A673 (cell line): ENCODE results near the gene REXO1. TPM values are rescaled to one million over a fixed set of nuclear protein-coding genes. Genes with fewer than 3 reads are reported as not detected.

Source experiments
- BruUV-seq: library from RNA; stranded (reverse); fragments of 400-500 nt; replicated peaks from 2 replicates; lab custom pipeline; 2021; lab: Mats Ljungman, UMichigan
- CTCF ChIA-PET: fragments of 300-600 bp; sonication (Branson Sonifier 250); formaldehyde crosslinking; loops from one replicate; lab custom pipeline; 2022; ENCODE audit warnings: antibody characterized with exemption; lab: Charles Lee
- POLR2A ChIA-PET: fragments of 300-600 bp; sonication (Branson Sonifier 250); formaldehyde crosslinking; loops from one replicate; lab custom pipeline; 2022; ENCODE audit warnings: antibody characterized with exemption; ENCODE audit not compliant: low non-redundant PET; lab: Charles Lee
- DNase-seq: peaks from one replicate; pipeline ENCODE4 v3.0.0-alpha.2; 2015; ENCODE audit warnings: low spot score
- H3K27ac ChIP-seq: fragments of 200-600 bp; sonication (generic); 2 replicates; pipeline ENCODE4 v1.5.1; 2016; ENCODE audit warnings: mixed run types, low read depth, mild to moderate bottlenecking, mixed read lengths, antibody characterized with exemption, low read length; ENCODE audit not compliant: poor library complexity, severe bottlenecking
- H3K27me3 ChIP-seq: fragments of 200-600 bp; sonication (generic); replicated peaks from 2 replicates; pipeline ENCODE4 v1.6.1; 2017; ENCODE audit warnings: mixed run types, low read depth, mild to moderate bottlenecking, mixed read lengths, antibody characterized with exemption, low read length; ENCODE audit not compliant: insufficient read depth, poor library complexity
- H3K36me3 ChIP-seq: fragments of 200-600 bp; sonication (generic); 2 replicates; pipeline ENCODE4 v1.6.1; 2016; ENCODE audit warnings: mixed run types, mild to moderate bottlenecking, mixed read lengths, antibody characterized with exemption, low read length; ENCODE audit not compliant: insufficient read depth, poor library complexity, severe bottlenecking
- H3K4me1 ChIP-seq: fragments of 200-600 bp; sonication (generic); 2 replicates; pipeline ENCODE4 v1.6.1; 2017; ENCODE audit warnings: mixed run types, mild to moderate bottlenecking, mixed read lengths, antibody characterized with exemption, low read length; ENCODE audit not compliant: insufficient read depth, poor library complexity, severe bottlenecking
- H3K4me3 ChIP-seq: fragments of 200-600 bp; sonication (generic); 2 replicates; pipeline ENCODE4 v1.5.1; 2016; ENCODE audit warnings: low read depth, mixed run types, mild to moderate bottlenecking, mixed read lengths, low read length; ENCODE audit not compliant: poor library complexity, severe bottlenecking
- H3K9me3 ChIP-seq: fragments of 200-600 bp; sonication (generic); 2 replicates; pipeline ENCODE4 v1.6.1; 2016; ENCODE audit warnings: mixed run types, low read depth, mild to moderate bottlenecking, mixed read lengths, antibody characterized with exemption, low read length; ENCODE audit not compliant: poor library complexity, severe bottlenecking
- CTCF ChIP-seq: fragments of 300-800, 200-600 bp; sonication (generic); conservative IDR thresholded peaks from 2 replicates; pipeline ENCODE4 v1.5.1; 2017; ENCODE audit warnings: low read depth, mild to moderate bottlenecking, antibody characterized with exemption, low read length, moderate library complexity, mixed read lengths
- EZH2 ChIP-seq: fragments of 200-600 bp; sonication (generic); IDR thresholded peaks from 2 replicates; pipeline ENCODE4 v1.6.1; 2017; ENCODE audit warnings: borderline replicate concordance, low read depth, mild to moderate bottlenecking, mixed read lengths, antibody characterized with exemption, low read length; ENCODE audit not compliant: poor library complexity, severe bottlenecking
- intact Hi-C: fragments of 100-400 bp; cut with micrococcal nuclease; formaldehyde crosslinking; loops from one replicate; pipeline ENCODE4 v1.10.0; 2022; ENCODE audit not compliant: unreplicated experiment
- total RNA-seq: library from RNA; stranded (reverse); gene quantifications from 2 replicates; pipeline ENCODE4 v1.2.3, GENCODE V29; 2021

Gene REXO1
- total RNA-seq, 1 experiment from 2014 or later, result 53.0 TPM

GRCh38 chr19:1776606-1777147 lies 71.6 kb downstream of the REXO1 start:
- no peak overlapping the region for H3K4me3 ChIP-seq
- TF ChIP-seq CTCF (no peak), EZH2 (no peak)
- no peak for DNase-seq
- H3K9me3 ChIP-seq, result peaks cover 9% of the 10 kb centered on the region
- ChIA-PET CTCF (no interaction called here), POLR2A (no interaction called here)
- peaks cover 70% of the 10 kb centered on the region for H3K27me3 ChIP-seq
- intact Hi-C loops, result no loop called here
- no peaks in the 10 kb centered on the region for H3K36me3 ChIP-seq
- peaks cover 6% of the 10 kb centered on the region for H3K4me1 ChIP-seq
- no TSS peak for BruUV-seq
- no peak overlapping the region for H3K27ac ChIP-seq

GRCh38 chr19:1775951-1776605 lies 72.2 kb downstream of the REXO1 start:
- CTCF ChIA-PET, result interaction anchor here (0.6 kb wide), 1 partner anchor 14 kb away, joined by 5 read pairs; no protein-coding TSS in a partner anchor
- intact Hi-C loops, result no loop called here
- POLR2A ChIA-PET, result no interaction called here
- Histone ChIP-seq H3K36me3 (no peaks in the 10 kb centered on the region), H3K4me1 (peaks cover 6% of the 10 kb centered on the region), H3K27ac (no peak overlapping the region), H3K27me3 (peaks cover 70% of the 10 kb centered on the region), H3K9me3 (peaks cover 13% of the 10 kb centered on the region), H3K4me3 (no peak overlapping the region)
- DNase-seq, result no peak
- TF ChIP-seq EZH2 (peak; percentile 91), CTCF (no peak)
- no TSS peak for BruUV-seq

- H3K4me1 ChIP-seq, result peaks cover 6% of the 10 kb centered on the region
- H3K27ac ChIP-seq, result no peak overlapping the region
- ChIA-PET CTCF (no interaction called here), POLR2A (no interaction called here)
- no peaks in the 10 kb centered on the region for H3K36me3 ChIP-seq
- H3K9me3 ChIP-seq, result peaks cover 22% of the 10 kb centered on the region
- TF ChIP-seq CTCF (peak; percentile 57), EZH2 (no peak)
- no peak for DNase-seq
- H3K27me3 ChIP-seq, result peaks cover 71% of the 10 kb centered on the region
- intact Hi-C loops, result no loop called here
- BruUV-seq, result no TSS peak
- H3K4me3 ChIP-seq, result no peak overlapping the region
Observed at GRCh38 chr19:1774989-1775772, 73.1 kb downstream of the REXO1 start.
